Gastrocnemius medialis (tissue), 4 donors: Measurements from ENCODE around the gene IPO5. TPM values are rescaled to one million over a fixed set of nuclear protein-coding genes. Genes with fewer than 3 reads are reported as not detected.

Source experiments
- ATAC-seq, 2 donors: fragments of 150-250 bp; one replicate each; pipeline ENCODE4 v1.9.1; 2016
- DNase-seq, 2 donors: peaks; one replicate each; pipeline ENCODE4 v3.0.0-alpha.2; 2019
- H3K27ac ChIP-seq, 4 donors: fragments of 200-600 bp; sonication (generic); 1 replicate in 1 of 4; 2 replicates in 3 of 4; pipeline ENCODE4 v1.5.1; 2016 to 2018; ENCODE audit warnings: mild to moderate bottlenecking in 2 of 4, moderate library complexity in 1 of 4
- H3K27me3 ChIP-seq, 3 donors: fragments of 200-600 bp; sonication (generic) in 2 of 3; 1 replicate in 1 of 3; 2 replicates in 2 of 3; pipeline versions ENCODE4 v1.5.1 to v1.6.0; 2016 to 2019; ENCODE audit warnings: mild to moderate bottlenecking in 1 of 3, moderate library complexity in 1 of 3
- H3K36me3 ChIP-seq, 2 donors: fragments of 200-600 bp; sonication (generic) in 1 of 2; one replicate each; pipeline ENCODE4 v1.5.1; 2017 to 2018
- H3K4me1 ChIP-seq, 2 donors: fragments of 200-600 bp; sonication (generic) in 1 of 2; one replicate each; pipeline ENCODE4 v1.5.1; 2016 to 2017; ENCODE audit warnings: mild to moderate bottlenecking in 2 of 2
- H3K4me3 ChIP-seq, 4 donors: fragments of 200-600 bp; sonication (generic) in 3 of 4; 1 replicate in 1 of 4; 2 replicates in 3 of 4; pipeline ENCODE4 v1.5.1; 2016 to 2019; ENCODE audit warnings: mild to moderate bottlenecking in 2 of 4
- H3K9me3 ChIP-seq, 3 donors: fragments of 200-600 bp; sonication (generic) in 2 of 3; 1 replicate in 1 of 3; 2 replicates in 2 of 3; pipeline ENCODE4 v1.5.1; 2016 to 2019
- CTCF ChIP-seq, 5 experiments: fragments of 450-650 bp in 3 of 5; fragments of 200-600 bp in 2 of 5; sonication (generic) in 2 of 5; IDR thresholded peaks in 4 of 5; conservative IDR thresholded peaks in 1 of 5; 1 replicate in 4 of 5; 2 replicates in 1 of 5; pipeline ENCODE4 v1.5.1; 2016 to 2019; ENCODE audit warnings: antibody characterized with exemption in 5 of 5, mild to moderate bottlenecking in 3 of 5, moderate library complexity in 3 of 5
- POLR2A ChIP-seq, 2 donors: fragments of 450-650 bp; IDR thresholded peaks; one replicate each; pipeline ENCODE4 v1.6.1; 2017; ENCODE audit warnings: antibody characterized with exemption in 2 of 2, mild to moderate bottlenecking in 2 of 2, moderate library complexity in 2 of 2
- in situ Hi-C, 4 donors: fragments of 200-750 bp; cut with MboI; loops; one replicate each; pipeline versions ENCODE4 v1.15.0 to v1.8.0; 2017; ENCODE audit warnings: low sequenced_read_pairs in 4 of 4
- intact Hi-C: fragments of 100-400 bp; cut with DNase I; formaldehyde crosslinking; loops from one replicate; pipeline ENCODE4 v1.15.1; 2023; ENCODE audit warnings: low total_unique reads
- total RNA-seq, 4 donors: library from RNA; depleted of rRNA; stranded (reverse); fragments of >200 nt; gene quantifications; one replicate each; pipeline versions ENCODE4 v1.1.0 to v1.2.3, GENCODE V29; 2016

IPO5 gene
- total RNA-seq, 4 donors from 2014 or later = 157 to 184 (median 177) TPM

- DNase-seq = no peak
- Histone ChIP-seq H3K27ac (peak overlapping the region; percentile 81 to 95 (median 90)), H3K4me1 (peaks cover 29 to 34% of the 10 kb centered on the region in 2 donors), H3K36me3 (no peaks in the 10 kb centered on the region), H3K27me3 (no peaks in the 10 kb centered on the region), H3K4me3 (peak overlapping the region; percentile 70 to 88 (median 84)), H3K9me3 (no peaks in the 10 kb centered on the region)
- in situ Hi-C loops (no loop called here), intact Hi-C loops (loop anchor here (10.0 kb wide), 1 partner anchor 751 kb away; the partner anchor contains the start of gene MBNL2)
- TF ChIP-seq CTCF (IDR thresholded peaks at IDR 0.05 in 4 of 5, conservative IDR thresholded peaks at IDR 0.05 in 1 of 5) = no peak
- TF ChIP-seq POLR2A (IDR thresholded peaks at IDR 0.05) = no peak
- no peak for ATAC-seq
Observed at GRCh38 chr13:97975280-97975847, 21.9 kb downstream of the IPO5 start.

DNA sequence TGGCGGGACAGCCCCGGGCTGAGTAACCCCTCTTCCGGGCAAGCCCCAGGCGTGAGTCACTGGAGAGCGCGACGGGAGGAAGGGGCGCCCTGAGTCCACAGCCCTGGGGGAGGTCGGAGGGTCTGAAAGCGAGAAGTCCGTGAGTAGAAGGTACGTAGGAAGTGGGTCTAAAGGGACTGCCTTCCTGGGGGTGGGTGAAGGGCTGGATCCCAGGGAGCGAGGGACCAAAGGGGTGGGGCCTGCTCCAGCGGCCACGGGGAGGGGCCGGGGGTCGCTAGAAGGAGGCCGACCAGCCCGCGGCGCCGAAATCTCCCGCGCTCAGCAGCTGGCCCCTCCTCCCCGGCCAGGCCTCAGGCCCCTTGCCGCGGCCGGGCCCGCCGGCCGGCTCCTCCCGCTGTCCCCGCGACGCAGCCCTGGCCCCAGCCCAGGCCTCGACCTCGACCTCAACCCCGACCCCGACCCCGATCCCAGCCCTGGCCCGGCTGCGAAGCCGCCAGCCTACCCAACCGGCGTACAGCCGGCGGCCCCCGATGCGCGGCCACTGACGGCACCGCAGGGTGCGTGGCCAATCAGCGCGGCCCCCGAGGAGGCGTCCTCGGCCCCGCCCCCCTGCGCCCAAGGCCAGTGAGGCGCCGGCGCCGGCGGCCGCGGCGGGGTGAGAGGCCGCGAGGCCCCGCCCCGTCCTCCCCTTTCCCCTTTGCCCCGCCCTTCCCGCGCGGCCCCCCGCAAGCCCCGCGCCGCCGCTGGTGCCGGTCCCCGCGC, 22.6 kb downstream of the IPO5 start:
- intact Hi-C loops (loop anchor here (2.0 to 10.0 kb wide), 2 partner anchors 543 to 751 kb away; partner anchors contain the start of gene MBNL2), in situ Hi-C loops (no loop called here)
- peaks cover 36 to 40% of the 10 kb centered on the region in 2 donors for H3K4me1 ChIP-seq
- H3K27ac ChIP-seq = peak overlapping the region; percentile 81 to 95 (median 90)
- no peaks in the 10 kb centered on the region for H3K9me3 ChIP-seq
- H3K4me3 ChIP-seq = peak overlapping the region; percentile 70 to 88 (median 84)
- DNase-seq (peak; percentile 78 to 87), ATAC-seq (peak; percentile 92 to 93)
- H3K27me3 ChIP-seq = no peaks in the 10 kb centered on the region
- H3K36me3 ChIP-seq = no peaks in the 10 kb centered on the region
- TF ChIP-seq CTCF (IDR thresholded peaks at IDR 0.05 in 4 of 5, conservative IDR thresholded peaks at IDR 0.05 in 1 of 5) (peak in 1 of 5 experiments; percentile 24), POLR2A (IDR thresholded peaks at IDR 0.05) (peak; percentile 81 to 92)

GRCh38 chr13:97976610-97977521, 23.4 kb downstream of the IPO5 start:
- H3K36me3 ChIP-seq = no peaks in the 10 kb centered on the region
- peak; percentile 63 to 68 for ATAC-seq
- peak overlapping the region; percentile 70 to 88 (median 80) for H3K4me3 ChIP-seq
- TF ChIP-seq CTCF (IDR thresholded peaks at IDR 0.05 in 4 of 5, conservative IDR thresholded peaks at IDR 0.05 in 1 of 5) (no peak), POLR2A (IDR thresholded peaks at IDR 0.05) (no peak)
- intact Hi-C loops = loop anchor here (2.0 to 10.0 kb wide), 2 partner anchors 544 to 752 kb away; partner anchors contain the start of gene MBNL2
- peak overlapping the region; percentile 81 to 95 (median 86) for H3K27ac ChIP-seq
- peak in 1 of 2 donors; percentile 14 for DNase-seq
- in situ Hi-C loops = no loop called here
- peaks cover 42 to 47% of the 10 kb centered on the region in 2 donors for H3K4me1 ChIP-seq
- H3K27me3 ChIP-seq = no peaks in the 10 kb centered on the region
- no peaks in the 10 kb centered on the region for H3K9me3 ChIP-seq

DNA sequence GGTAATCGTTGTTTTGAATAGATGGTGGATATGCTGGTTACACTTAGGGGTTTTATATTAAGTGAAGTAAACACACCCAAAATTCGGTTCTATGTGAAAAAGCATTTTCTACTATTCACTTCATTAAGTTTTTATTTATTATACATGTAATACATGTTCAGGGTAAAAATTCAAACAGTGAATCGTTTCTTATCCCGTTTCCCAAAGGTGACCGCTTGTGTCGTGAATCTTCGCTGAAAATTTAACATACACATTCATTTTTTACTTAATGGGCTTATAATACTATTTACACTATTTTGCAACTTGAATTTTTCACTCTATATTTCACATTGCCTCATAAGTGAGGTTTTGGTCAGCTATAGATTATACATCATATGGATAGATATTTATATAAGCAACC, 24.5 kb downstream of the IPO5 start:
- no peaks in the 10 kb centered on the region for H3K27me3 ChIP-seq
- H3K4me1 ChIP-seq = peaks cover 45 to 50% of the 10 kb centered on the region in 2 donors
- ATAC-seq (no peak), DNase-seq (no peak)
- TF ChIP-seq CTCF (IDR thresholded peaks at IDR 0.05 in 4 of 5, conservative IDR thresholded peaks at IDR 0.05 in 1 of 5) (no peak), POLR2A (IDR thresholded peaks at IDR 0.05) (no peak)
- peak overlapping the region; percentile 81 to 95 (median 86) for H3K27ac ChIP-seq
- H3K4me3 ChIP-seq = peak overlapping the region in 3 of 4 donors; percentile 80 to 88 (median 80)
- peaks cover 0 to 7% of the 10 kb centered on the region in 2 donors for H3K36me3 ChIP-seq
- in situ Hi-C loops (no loop called here), intact Hi-C loops (loop anchor here (2.0 to 10.0 kb wide), 2 partner anchors 545 to 753 kb away; partner anchors contain the start of gene MBNL2)
- H3K9me3 ChIP-seq = no peaks in the 10 kb centered on the region
